Measurements from ENCODE around the gene SIDT2. TPM values are rescaled to one million over a fixed set of nuclear protein-coding genes. Genes with fewer than 3 reads are reported as not detected.

SIDT2 gene
- total RNA-seq, 2 experiments from 2014 or later, result 20.2 to 23.6 TPM

DNA sequence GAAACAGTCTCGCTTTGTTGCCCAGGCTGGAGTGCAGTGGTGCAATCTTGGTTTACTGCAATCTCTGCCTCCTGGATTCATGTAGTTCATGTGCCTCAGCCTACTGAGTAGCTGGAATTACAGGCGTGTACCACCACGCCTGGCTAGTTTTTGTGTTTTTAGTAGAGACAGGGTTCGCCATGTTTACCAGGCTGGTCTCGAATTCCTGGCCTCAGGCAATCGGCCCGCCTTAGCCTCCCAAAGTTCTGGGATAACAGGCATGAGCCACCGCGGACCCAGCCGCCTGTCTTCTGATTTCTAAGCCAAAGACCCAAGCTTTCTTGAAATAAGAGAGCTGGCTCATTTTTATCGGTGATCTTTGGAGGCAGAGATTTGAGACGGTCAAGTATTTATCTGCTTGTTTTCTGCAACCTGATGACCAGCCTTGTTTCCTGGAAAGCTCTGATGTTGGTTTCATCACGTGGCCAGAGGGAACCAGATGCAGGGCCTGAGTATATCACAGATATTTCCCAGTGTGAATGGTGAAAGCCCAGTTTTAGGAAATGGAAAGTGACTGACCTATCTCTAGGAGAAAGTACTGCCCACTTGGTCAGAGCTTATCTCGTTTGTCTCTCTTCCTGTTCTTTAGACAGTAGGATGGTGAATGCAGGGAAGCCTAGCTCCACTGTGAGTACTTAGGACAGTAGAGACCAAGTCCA is 5.7 kb upstream of the SIDT2 start:
- CTCF ChIA-PET, result interaction anchor here (0.8 to 2.3 kb wide), 4 partner anchors 8 to 54 kb away, joined by 5 to 11 read pairs (median 6); partner anchors contain the start of gene PAFAH1B2
- Mint-ChIP-seq H3K36me3 (ENCODE audit: low read depth) (peaks cover 22% of the 10 kb centered on the region), H3K27me3 (ENCODE audit: low read depth) (no peaks in the 10 kb centered on the region), H3K4me1 (ENCODE audit: low read depth) (peaks cover 14% of the 10 kb centered on the region), H3K4me3 (no peak overlapping the region), H3K9me3 (ENCODE audit: insufficient read depth) (no peaks in the 10 kb centered on the region), H3K27ac (no peak overlapping the region)
- POLR2A ChIA-PET, result no interaction called here
- DNase-seq, result no peak
- ATAC-seq, result no peak

GRCh38 chr11:117175104-117175503 is 3.4 kb upstream of the SIDT2 start:
- Mint-ChIP-seq H3K4me1 (ENCODE audit: low read depth) (peaks cover 32% of the 10 kb centered on the region), H3K9me3 (ENCODE audit: insufficient read depth) (no peaks in the 10 kb centered on the region), H3K36me3 (ENCODE audit: low read depth) (peaks cover 11% of the 10 kb centered on the region), H3K27ac (no peak overlapping the region), H3K27me3 (ENCODE audit: low read depth) (no peaks in the 10 kb centered on the region), H3K4me3 (no peak overlapping the region)
- ChIA-PET POLR2A (no interaction called here), CTCF (interaction anchor here (2.3 kb wide), 1 partner anchor 27 kb away, joined by 6 read pairs; no protein-coding TSS in a partner anchor)
- ATAC-seq (no peak), DNase-seq (no peak)

- no peaks in the 10 kb centered on the region for H3K9me3 Mint-ChIP-seq (ENCODE audit: insufficient read depth)
- ChIA-PET CTCF (no interaction called here), POLR2A (interaction anchor here (0.5 kb wide), 1 partner anchor 31 kb away, joined by 3 read pairs; no protein-coding TSS in a partner anchor)
- no peak overlapping the region for H3K4me3 Mint-ChIP-seq
- DNase-seq, result no peak
- ATAC-seq, result no peak
- H3K36me3 Mint-ChIP-seq (ENCODE audit: low read depth), result peaks cover 7% of the 10 kb centered on the region
- H3K27me3 Mint-ChIP-seq (ENCODE audit: low read depth), result no peaks in the 10 kb centered on the region
- H3K4me1 Mint-ChIP-seq (ENCODE audit: low read depth), result peaks cover 38% of the 10 kb centered on the region
- H3K27ac Mint-ChIP-seq, result no peak overlapping the region
These were observed 2.8 kb upstream of the SIDT2 start for GRCh38 chr11:117175781-117176180.

DNA sequence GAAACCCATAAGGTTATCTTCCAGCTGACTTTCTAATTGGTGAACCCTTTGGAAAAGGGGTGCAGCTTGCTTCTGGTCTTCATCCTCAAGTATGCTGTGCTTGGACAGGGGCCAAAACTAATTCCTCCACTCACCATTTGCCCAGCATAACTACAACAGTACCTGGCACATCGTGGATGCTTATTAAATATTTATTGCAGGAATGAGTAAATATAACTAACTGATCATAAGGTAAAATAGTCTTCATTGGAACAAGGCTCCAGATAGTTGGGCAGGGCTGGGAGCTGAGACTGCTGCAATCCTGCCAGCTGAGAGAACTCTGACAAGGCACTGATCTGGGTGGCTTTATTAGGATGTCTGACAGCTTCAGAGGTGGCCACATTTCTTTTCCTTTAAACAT is 2.4 kb upstream of the SIDT2 start:
- ChIA-PET POLR2A (interaction anchor here (0.5 kb wide), 1 partner anchor 31 kb away, joined by 3 read pairs; no protein-coding TSS in a partner anchor), CTCF (no interaction called here)
- no peak overlapping the region for H3K27ac Mint-ChIP-seq
- no peak for ATAC-seq
- peaks cover 42% of the 10 kb centered on the region for H3K4me1 Mint-ChIP-seq (ENCODE audit: low read depth)
- H3K36me3 Mint-ChIP-seq (ENCODE audit: low read depth), result peaks cover 7% of the 10 kb centered on the region
- no peak for DNase-seq
- no peaks in the 10 kb centered on the region for H3K9me3 Mint-ChIP-seq (ENCODE audit: insufficient read depth)
- no peaks in the 10 kb centered on the region for H3K27me3 Mint-ChIP-seq (ENCODE audit: low read depth)
- no peak overlapping the region for H3K4me3 Mint-ChIP-seq

GRCh38 chr11:117177534-117178209 is 871 bp upstream of the SIDT2 start:
- Mint-ChIP-seq H3K4me1 (ENCODE audit: low read depth) (peaks cover 42% of the 10 kb centered on the region), H3K9me3 (ENCODE audit: insufficient read depth) (no peaks in the 10 kb centered on the region), H3K36me3 (ENCODE audit: low read depth) (no peaks in the 10 kb centered on the region), H3K4me3 (peak overlapping the region; percentile 91), H3K27ac (peak overlapping the region; percentile 83), H3K27me3 (ENCODE audit: low read depth) (no peaks in the 10 kb centered on the region)
- no peak for ATAC-seq
- no peak for DNase-seq
- CTCF ChIA-PET, result interaction anchor here (1.5 to 7.8 kb wide), 3 partner anchors 33 to 248 kb away, joined by 3 to 124 read pairs (median 32); partner anchors contain the start of genes PAFAH1B2, PCSK7 and RNF214
- POLR2A ChIA-PET, result interaction anchor here (0.6 to 2.8 kb wide), 3 partner anchors 28 to 53 kb away, joined by 4 to 32 read pairs (median 14); partner anchors contain the start of genes PAFAH1B2 and PCSK7

DNA sequence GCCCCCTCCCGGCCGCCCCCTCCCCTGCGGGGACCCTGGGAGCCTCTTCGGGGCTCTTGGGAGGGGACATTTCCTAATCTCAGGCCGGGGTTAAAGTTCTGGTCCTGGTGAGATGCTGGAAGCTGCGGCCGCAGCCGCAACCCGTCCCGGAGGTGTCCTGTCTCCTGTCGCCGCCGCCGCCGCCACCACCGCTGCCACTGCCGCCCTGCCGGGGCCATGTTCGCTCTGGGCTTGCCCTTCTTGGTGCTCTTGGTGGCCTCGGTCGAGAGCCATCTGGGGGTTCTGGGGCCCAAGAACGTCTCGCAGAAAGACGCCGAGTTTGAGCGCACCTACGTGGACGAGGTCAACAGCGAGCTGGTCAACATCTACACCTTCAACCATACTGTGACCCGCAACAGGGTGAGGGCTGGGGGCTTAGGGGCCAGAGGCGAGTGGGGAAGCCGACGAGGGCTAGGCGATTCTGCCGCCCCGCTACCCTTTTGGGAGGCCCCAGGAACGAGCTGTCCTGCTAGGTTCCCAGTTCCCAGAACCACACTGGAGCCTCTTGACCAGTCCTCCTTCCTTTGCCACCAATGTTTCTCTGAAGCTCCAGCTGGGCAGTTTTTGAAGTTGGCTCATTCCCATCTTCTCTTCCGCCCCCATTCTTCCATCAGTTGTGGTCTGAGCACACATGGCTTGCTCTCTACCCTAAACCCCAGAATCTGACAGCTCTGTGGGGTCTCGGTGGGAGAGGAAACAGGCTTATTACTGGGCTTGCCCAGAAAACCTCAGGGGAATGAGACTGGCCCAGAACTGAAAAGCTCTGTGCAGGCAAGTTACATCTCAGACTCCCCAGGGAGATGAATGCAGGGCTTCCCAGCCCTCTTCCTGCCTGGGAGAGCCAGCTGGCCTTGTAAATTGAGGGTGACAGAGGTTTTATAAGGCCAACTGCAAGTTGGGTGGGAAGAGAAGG is 781 bp downstream of the SIDT2 start:
- CTCF ChIA-PET, result interaction anchor here (0.6 to 7.8 kb wide), 16 partner anchors 10 to 443 kb away, joined by 3 to 124 read pairs (median 6); partner anchors contain the start of genes PAFAH1B2, PCSK7, RNF214 and ZPR1
- DNase-seq, result peak; percentile 63
- Mint-ChIP-seq H3K4me3 (peak overlapping the region; percentile 91), H3K27ac (peak overlapping the region; percentile 88), H3K27me3 (ENCODE audit: low read depth) (no peaks in the 10 kb centered on the region), H3K9me3 (ENCODE audit: insufficient read depth) (no peaks in the 10 kb centered on the region), H3K4me1 (ENCODE audit: low read depth) (peaks cover 32% of the 10 kb centered on the region), H3K36me3 (ENCODE audit: low read depth) (peaks cover 2% of the 10 kb centered on the region)
- POLR2A ChIA-PET, result interaction anchor here (0.6 to 2.8 kb wide), 9 partner anchors 17 to 259 kb away, joined by 3 to 32 read pairs (median 3); partner anchors contain the start of gene PAFAH1B2
- ATAC-seq, result peak; percentile 59

GRCh38 chr11:117180020-117180419 is 1.5 kb downstream of the SIDT2 start:
- DNase-seq, result no peak
- peak overlapping the region; percentile 8 for H3K27ac Mint-ChIP-seq

DNA sequence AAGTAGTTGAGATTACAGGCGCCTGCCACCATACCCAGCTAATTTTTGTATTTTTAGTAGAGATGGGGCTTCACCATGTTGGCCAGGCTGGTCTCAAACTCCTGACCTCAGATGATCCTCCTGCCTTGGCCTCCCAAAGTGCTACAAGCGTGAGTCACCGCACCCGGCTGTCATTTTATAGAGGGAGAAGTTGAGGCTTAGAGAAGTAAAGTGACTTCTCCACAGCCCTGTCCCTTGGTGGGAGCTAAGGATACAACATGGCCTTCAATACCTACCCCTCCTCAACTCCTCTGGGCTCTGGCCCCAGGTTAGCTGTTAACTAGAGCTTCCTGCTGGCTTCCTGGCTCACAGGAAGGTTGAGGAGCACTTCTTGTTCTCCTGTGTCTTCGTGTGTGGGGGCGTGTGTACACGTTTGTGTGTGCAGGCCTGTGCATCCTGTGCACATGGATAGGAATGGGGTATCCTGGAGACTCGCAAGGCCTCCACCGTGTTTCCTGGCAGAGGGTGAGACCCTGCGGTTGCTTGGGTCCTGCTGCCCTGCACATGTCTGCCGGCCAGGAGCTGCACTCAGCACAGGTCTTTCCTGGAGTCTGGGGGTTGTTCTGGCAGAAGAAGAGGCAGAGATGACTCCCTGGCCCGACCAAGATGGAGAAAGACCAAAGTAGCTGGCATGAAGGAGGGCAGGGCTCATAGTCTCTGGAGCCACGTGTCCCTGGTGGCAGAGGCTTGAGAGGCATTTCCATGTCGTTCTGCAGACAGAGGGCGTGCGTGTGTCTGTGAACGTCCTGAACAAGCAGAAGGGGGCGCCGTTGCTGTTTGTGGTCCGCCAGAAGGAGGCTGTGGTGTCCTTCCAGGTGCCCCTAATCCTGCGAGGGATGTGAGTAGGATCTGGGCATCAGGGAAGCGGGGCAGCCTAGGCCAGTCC is 2.4 kb downstream of the SIDT2 start:
- ATAC-seq (peak; percentile 24), DNase-seq (peak; percentile 75)
- Mint-ChIP-seq H3K27ac (peak overlapping the region; percentile 62), H3K9me3 (ENCODE audit: insufficient read depth) (no peaks in the 10 kb centered on the region), H3K36me3 (ENCODE audit: low read depth) (peaks cover 2% of the 10 kb centered on the region), H3K4me3 (peak overlapping the region; percentile 31), H3K27me3 (ENCODE audit: low read depth) (no peaks in the 10 kb centered on the region), H3K4me1 (ENCODE audit: low read depth) (peaks cover 32% of the 10 kb centered on the region)
- POLR2A ChIA-PET, result interaction anchor here (0.8 to 2.8 kb wide), 5 partner anchors 37 to 50 kb away, joined by 3 to 32 read pairs (median 4); partner anchors contain the start of gene PAFAH1B2
- CTCF ChIA-PET, result interaction anchor here (0.6 to 7.8 kb wide), 20 partner anchors 9 to 445 kb away, joined by 3 to 124 read pairs (median 4); partner anchors contain the start of genes PAFAH1B2, PCSK7 and RNF214

More at GRCh38 chr11:117180020-117180419, 1.5 kb downstream of the SIDT2 start:
- H3K27me3 Mint-ChIP-seq (ENCODE audit: low read depth), result no peaks in the 10 kb centered on the region
- ChIA-PET POLR2A (interaction anchor here (0.6 to 2.8 kb wide), 6 partner anchors 16 to 260 kb away, joined by 3 to 32 read pairs (median 4); partner anchors contain the start of gene PAFAH1B2), CTCF (interaction anchor here (1.1 to 7.8 kb wide), 14 partner anchors 8 to 444 kb away, joined by 3 to 124 read pairs (median 6); partner anchors contain the start of genes PAFAH1B2, PCSK7 and RNF214)
- peaks cover 2% of the 10 kb centered on the region for H3K36me3 Mint-ChIP-seq (ENCODE audit: low read depth)
- H3K4me1 Mint-ChIP-seq (ENCODE audit: low read depth), result peaks cover 32% of the 10 kb centered on the region
- peak overlapping the region; percentile 91 for H3K4me3 Mint-ChIP-seq
- ATAC-seq, result no peak
- no peaks in the 10 kb centered on the region for H3K9me3 Mint-ChIP-seq (ENCODE audit: insufficient read depth)

DNA sequence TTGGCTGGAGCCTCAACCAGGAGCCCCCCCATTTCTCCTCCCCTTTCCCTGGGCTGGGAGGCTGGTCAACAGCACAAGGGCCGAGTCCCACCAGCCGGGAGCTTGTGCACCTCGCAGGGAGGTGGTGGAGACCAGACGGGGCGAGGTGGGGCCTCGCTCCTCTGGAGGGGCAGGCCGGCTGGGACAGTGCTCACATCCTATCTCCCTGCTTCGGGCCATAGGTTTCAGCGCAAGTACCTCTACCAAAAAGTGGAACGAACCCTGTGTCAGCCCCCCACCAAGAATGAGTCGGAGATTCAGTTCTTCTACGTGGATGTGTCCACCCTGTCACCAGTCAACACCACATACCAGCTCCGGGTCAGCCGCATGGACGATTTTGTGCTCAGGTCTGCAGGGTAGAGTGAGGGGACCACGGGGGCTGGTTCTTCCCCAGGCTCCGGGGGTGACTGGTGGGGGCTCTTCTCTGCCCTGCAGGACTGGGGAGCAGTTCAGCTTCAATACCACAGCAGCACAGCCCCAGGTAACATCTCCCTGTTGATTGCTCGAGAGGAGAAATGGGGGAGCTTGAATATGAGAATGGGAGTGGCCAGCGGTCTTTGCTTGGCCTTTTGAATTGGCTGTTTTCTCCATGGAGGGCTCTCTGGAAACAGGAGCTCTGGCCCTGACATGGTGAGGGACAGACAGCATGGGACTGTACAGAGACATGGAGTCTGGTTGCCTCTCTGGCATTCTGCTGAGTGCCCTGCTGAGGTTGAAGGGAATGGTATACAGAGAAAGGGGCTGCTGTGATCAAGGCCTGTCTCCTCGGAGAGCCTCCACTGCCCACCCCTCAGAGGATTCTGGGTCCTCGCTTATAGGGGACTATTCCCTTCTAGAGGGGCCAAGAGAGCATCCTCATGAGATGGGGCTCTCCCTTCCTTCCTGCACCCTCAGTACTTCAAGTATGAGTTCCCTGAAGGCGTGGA is 3.3 kb downstream of the SIDT2 start:
- no peak overlapping the region for H3K4me3 Mint-ChIP-seq
- ChIA-PET POLR2A (interaction anchor here (1.4 kb wide), 1 partner anchor 45 kb away, joined by 3 read pairs; no protein-coding TSS in a partner anchor), CTCF (interaction anchor here (1.0 to 7.8 kb wide), 8 partner anchors 9 to 48 kb away, joined by 3 to 124 read pairs (median 8); partner anchors contain the start of genes PAFAH1B2, PCSK7 and RNF214)
- no peak overlapping the region for H3K27ac Mint-ChIP-seq
- ATAC-seq, result no peak
- H3K4me1 Mint-ChIP-seq (ENCODE audit: low read depth), result peaks cover 32% of the 10 kb centered on the region
- no peaks in the 10 kb centered on the region for H3K27me3 Mint-ChIP-seq (ENCODE audit: low read depth)
- H3K9me3 Mint-ChIP-seq (ENCODE audit: insufficient read depth), result no peaks in the 10 kb centered on the region
- H3K36me3 Mint-ChIP-seq (ENCODE audit: low read depth), result peaks cover 2% of the 10 kb centered on the region
- DNase-seq, result no peak
